HEK293 (cell line): ENCODE results near the gene MAP4K4.

Experiments used
- CTCF ChIP-seq: fragments of 450-650 bp; formaldehyde crosslinking; IDR thresholded peaks from 2 replicates; pipeline ENCODE4 v1.5.1; 2016; ENCODE audit warnings: missing biosample characterization, missing genetic modification characterization
- GFI1B ChIP-seq: fragments of 450-650 bp; formaldehyde crosslinking; IDR thresholded peaks from 2 replicates; pipeline ENCODE4 v1.5.1; 2016; ENCODE audit warnings: missing biosample characterization, missing genetic modification characterization
- KLF16 ChIP-seq: fragments of 450-650 bp; formaldehyde crosslinking; IDR thresholded peaks from 2 replicates; pipeline ENCODE4 v1.5.1; 2017; ENCODE audit warnings: missing biosample characterization, missing genetic modification characterization
- PATZ1 ChIP-seq: fragments of 450-650 bp; formaldehyde crosslinking; IDR thresholded peaks from 2 replicates; pipeline ENCODE4 v1.5.1; 2016; ENCODE audit warnings: missing biosample characterization, missing genetic modification characterization
- ZNF202 ChIP-seq: fragments of 450-650 bp; formaldehyde crosslinking; IDR thresholded peaks from 2 replicates; pipeline ENCODE4 v1.5.1; 2016; ENCODE audit warnings: missing biosample characterization, missing genetic modification characterization, borderline replicate concordance
- ZNF274 ChIP-seq, 2 experiments: fragments of 200-500 bp in 1 of 2; fragments of 450-650 bp in 1 of 2; sonication (Bioruptor generic) in 1 of 2; formaldehyde crosslinking in 1 of 2; IDR thresholded peaks; 2 replicates each; pipeline versions ENCODE4 v1.5.1 to v1.6.1; 2014 to 2016; ENCODE audit warnings: borderline replicate concordance in 1 of 2, inconsistent platforms in 1 of 2, low read length in 1 of 2, missing biosample characterization in 1 of 2, missing genetic modification characterization in 1 of 2
- ZNF510 ChIP-seq: fragments of 450-650 bp; formaldehyde crosslinking; IDR thresholded peaks from 2 replicates; pipeline ENCODE4 v1.5.1; 2018; ENCODE audit warnings: mild to moderate bottlenecking, missing genetic modification characterization, missing biosample characterization; ENCODE audit not compliant: insufficient replicate concordance
- ZNF837 ChIP-seq: fragments of 450-650 bp; formaldehyde crosslinking; IDR thresholded peaks from 2 replicates; pipeline ENCODE4 v1.5.1; 2016; ENCODE audit warnings: missing biosample characterization, missing genetic modification characterization

GRCh38 chr2:101872480-101872879, 175.0 kb downstream of the MAP4K4 start:
- TF ChIP-seq PATZ1 (tag by site-specific recombination) (no peak), CTCF (no peak), KLF16 (tag by site-specific recombination) (no peak), ZNF837 (tag by site-specific recombination) (no peak), ZNF274 (IDR thresholded peaks at IDR 0.05; ENCODE audit: low read length) (no peak), ZNF274 (tag by site-specific recombination; IDR thresholded peaks at IDR 0.05; ENCODE audit: borderline replicate concordance) (no peak), ZNF202 (tag by site-specific recombination) (no peak), ZNF510 (no peak), GFI1B (tag by site-specific recombination) (no peak)
